NCI-H2107 (cell line): ENCODE data around the gene COX8A.

Experiments
- DNase-seq: peaks from one replicate; lab custom pipeline; 2025; lab: John Stamatoyannopoulos, UW

COX8A gene

GRCh38 chr11:64003807-64004589 is 29.6 kb downstream of the COX8A start:
- DNase-seq = no peak

DNA sequence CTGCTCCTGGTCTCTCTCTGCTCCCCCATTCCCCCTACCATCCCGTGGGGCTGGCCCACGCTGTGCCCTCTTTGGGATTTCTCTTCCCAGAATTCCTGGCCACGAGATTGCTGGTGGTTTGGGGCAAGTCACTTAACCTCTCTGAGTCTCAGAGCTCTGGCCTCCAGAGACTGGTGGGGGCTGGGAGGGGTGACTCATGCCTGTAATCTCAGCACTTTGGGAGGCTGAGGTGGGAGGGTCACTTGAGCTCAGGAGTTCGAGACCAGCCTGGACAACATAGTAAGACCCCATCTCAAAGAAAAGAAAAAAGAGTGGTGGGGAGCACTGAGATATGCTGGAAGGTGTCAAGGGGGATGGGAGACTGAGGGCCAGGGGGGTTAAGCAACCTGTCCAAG is 30.2 kb downstream of the COX8A start:
- no peak for DNase-seq

GRCh38 chr11:64005691-64006090 is 31.3 kb downstream of the COX8A start:
- no peak for DNase-seq

DNA sequence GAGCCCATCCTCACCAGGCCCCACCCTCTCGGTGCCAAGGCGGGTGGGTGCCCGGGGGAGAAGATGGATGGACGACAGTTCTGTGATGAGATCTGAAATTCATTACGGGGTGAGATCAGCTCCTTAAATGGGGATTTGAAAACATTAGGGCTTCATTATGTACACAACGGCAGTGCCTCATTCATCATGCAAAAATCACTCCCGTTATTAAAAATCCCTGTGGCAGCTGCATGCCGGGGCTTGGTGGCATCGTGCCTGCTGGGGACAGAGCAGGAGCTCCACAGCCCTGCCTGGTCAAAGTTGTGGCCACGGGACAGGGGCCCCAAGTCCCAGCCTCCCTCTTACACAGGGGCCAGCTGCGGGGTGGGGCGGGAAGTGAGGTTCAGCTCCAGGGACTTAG is 32.0 kb downstream of the COX8A start:
- DNase-seq = no peak

DNA sequence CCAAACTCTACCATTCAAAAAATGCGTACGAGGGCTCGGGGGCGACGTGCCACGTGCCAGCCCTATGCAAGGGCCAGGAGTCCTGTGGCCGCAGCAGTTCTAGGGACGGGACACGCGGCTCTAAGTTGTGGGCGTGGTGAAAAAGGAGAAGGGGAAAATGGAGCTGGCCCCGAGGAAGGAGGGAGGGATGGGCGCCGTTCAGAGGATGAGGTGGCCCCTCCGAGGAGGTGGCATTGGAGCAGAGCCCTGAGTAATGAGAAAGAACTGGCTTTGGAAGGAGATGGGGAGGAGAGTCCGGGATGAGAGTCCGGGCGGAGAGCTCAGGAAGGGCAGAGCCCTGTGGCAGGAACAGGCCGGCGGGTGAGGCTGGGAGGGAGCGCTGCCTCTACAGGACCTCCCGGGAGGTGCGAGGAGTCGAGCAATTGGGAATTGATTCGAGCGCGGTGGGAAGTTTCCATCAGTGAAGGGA is 32.8 kb downstream of the COX8A start:
- DNase-seq = no peak

DNA sequence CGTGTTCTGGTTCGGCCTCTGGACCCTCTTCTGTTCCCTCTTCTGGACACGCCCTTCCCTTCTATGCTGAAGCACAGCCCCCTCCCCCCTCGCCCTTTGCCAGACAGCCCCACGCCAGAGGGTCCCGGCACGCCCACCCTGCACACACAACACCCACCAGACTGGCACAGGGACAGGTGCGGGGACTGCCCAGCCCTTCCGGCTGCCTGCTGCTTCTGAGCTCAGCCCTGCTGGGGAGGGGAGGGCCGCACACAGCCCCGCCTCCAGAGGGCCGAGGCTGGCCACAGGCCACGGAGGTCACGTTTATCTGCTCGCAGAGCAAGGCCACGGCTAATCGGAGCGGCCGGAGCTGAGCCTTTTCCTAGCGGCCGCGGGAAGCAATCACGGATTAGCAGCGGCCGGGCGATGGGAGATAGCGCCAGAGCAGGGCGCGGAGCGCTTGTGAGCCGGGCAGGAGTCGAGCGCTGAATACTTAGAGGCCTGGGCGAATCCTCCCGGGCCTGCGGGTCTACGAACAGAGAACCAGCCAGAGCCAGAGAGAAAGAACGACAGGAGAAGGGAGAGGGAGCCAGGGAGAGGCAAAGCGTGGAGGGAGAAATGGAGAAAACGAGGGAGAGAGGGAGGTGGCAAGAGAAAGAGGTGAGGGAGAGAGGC is 33.3 kb downstream of the COX8A start:
- no peak for DNase-seq

- DNase-seq = no peak
Observed at GRCh38 chr11:64008283-64008913, 34.0 kb downstream of the COX8A start.

DNA sequence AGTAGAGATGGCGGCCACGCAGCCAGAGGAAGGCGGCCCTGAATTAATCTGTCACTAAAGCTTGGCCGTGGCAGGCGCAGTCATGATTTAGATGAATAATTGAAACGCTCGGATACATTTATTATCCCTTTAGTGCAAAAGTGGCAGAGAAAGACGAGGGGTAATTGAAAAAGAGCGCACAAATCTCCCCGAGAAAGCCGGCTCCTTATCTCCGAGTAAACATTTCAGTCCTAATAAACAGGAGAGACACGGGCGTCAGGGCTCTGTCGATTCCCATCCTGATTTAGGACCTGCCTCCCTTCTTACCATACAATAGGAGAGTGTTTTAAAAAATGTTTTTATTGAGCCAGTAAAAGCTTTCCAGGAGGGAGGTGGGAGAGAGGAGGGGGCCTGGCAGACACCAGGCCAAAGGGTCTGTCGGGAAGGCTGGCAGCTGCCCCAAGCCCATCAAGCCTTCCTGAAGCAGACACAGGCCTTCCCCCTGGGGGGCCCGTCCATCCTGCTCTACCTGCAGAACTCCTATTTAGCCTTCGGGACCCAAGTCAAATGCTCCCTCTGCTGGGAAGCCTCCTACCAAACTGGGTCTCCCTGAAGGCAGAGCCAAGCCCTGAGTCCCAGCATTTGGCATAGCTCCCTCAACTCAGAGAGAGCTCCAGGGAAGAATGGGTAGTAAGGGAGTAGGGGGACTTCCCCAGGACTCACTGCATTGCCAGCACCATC is 34.7 kb downstream of the COX8A start:
- no peak for DNase-seq

GRCh38 chr11:64009710-64010109 is 35.3 kb downstream of the COX8A start:
- DNase-seq = no peak

DNA sequence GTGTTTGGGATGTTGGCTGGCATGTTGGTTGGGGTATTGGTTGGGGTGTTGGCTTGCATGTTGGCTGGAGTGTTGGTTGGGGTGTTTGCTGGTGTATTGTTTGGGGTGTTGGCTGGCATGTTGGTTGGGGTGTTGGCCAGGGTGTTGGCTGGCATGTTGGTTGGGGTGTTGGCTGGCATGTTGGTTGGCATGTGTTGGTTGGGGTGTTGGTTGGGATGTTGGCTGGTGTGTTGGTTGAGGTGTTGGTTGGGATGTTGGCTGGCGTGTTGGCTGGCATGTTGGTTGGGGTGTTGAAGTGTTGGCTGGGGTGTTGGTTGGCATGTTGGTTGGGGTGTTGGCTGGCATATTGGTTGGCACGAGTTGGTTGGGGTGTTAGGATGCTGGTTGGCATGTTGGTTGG is 36.4 kb downstream of the COX8A start:
- DNase-seq = no peak

DNA sequence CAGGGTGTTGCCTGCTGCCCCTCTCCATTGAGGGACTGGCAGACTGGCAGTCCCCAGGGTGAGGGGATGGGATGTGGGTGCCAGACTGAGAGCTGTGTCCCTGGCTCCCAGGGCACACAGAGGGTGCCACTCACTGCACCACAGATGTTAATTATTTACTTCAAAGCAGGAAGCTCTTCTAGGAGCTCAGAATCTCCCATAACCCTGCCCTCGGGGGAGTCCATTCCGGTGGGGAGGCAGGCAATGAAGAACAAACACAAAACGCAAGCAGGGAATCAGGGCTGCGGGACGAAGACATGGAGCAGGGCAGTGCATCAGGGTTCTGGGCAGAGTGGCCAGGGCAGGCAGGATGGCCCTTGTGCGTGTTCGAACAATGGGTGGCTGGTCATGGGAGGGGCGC is 37.0 kb downstream of the COX8A start:
- DNase-seq = no peak

GRCh38 chr11:64013141-64013896 is 38.9 kb downstream of the COX8A start:
- DNase-seq = no peak

DNA sequence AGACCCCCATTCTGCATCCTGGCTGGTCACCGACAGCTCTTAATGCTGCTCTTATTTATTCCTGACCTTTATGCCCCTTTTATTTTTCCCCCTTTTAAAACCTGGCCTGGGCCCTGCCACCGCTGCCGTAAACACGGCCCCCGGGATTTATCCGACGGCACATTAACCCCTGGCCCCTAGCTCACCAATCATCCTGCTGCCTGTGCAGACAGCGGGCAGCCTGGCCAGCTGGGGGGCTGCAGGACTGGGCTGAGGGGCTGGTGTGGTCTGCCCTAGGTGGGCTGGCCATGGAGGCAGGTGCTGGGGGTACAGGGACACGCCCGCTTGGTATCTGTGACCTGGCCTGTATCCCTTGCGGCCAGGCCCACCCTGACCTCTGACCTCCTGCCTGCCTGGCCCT is 39.9 kb downstream of the COX8A start:
- no peak for DNase-seq

DNA sequence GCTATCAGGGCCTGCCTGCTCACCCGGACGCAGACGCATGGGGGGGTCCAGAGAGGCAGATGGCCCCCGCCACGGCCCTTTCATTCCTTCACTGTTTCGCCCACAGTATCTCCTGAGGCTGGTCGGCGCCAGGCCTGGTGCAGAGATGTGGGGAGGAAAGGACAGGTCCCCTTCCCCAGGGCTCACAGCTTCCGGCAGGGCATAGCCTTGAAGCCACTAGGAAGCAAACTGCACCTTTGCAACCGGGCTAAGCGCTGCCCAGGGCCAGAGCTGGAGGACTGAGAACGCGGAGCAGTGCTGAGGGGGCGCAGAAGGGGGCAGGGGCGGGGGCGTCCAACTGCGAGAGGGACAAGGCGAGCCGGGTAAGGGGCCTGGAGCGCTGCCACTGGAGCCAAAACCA is 41.1 kb downstream of the COX8A start:
- no peak for DNase-seq

- no peak for DNase-seq
Observed at GRCh38 chr11:64015935-64016845, 41.8 kb downstream of the COX8A start.

- DNase-seq = no peak
Observed at GRCh38 chr11:64017945-64018224, 43.5 kb downstream of the COX8A start.

DNA sequence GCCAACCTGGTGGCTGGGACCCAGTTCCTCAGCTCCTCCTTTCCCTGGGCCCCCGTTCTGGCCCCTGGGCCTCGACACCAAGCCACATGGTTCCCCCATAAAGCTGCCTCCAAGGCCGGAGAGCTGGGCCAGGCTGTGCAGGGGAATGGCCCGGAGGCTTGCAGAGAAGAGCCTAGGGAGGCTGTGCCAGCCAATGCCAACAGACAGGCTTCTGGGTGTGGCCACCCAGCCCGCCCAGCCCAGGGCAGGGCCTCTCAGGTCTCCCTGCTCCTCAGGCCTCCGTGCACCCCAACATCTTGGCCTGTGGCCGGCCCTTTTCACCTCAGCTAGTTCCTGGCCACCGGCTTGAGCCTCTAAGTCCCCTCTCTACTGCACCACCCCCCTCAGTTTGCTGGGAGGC is 43.9 kb downstream of the COX8A start:
- DNase-seq = no peak

DNA sequence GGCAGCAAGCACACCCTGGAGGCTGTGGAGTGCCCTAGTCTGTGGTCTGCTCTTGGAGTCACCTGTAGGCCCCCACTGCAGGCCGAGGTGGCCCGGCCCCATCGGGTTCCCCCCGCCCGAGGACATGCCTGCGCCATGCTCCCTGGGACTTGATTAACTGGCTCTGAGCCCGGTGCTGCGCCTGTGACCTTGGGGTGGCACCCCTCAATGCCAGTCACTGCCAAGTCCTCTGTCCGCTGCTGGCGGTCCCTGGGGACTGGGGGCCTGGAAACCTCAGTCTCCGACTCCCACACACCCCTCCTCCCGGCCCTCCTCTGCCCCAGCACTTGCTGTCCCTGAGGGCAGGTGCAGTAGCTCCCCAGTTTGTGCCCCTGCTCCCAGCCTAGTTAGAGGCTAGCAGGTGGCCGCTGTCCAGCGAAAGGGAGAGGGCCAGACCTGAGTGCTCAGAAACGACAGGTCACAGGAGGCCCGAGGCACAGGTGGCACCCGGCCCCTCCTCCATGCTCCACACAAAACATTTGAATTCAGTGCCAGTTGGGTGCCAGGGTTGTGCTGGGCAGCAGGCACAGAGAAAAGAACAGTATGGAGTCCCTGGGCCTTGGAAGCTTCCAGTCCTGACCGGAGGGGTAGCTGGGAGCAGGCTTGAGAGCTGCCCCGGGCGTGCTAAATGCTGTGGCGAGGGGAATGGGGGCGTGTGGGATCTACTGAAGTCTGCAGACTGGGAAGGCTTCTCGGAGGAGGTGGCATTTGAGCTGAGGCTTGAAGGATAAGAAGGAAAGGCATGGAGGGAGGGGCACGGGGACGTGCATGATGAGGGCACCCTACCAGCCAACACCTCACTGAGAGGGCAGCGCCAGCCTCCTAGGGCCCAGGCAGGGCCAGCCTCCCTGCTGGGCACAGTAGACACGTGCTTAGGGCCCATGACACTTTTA is 45.0 kb downstream of the COX8A start:
- DNase-seq = no peak

DNA sequence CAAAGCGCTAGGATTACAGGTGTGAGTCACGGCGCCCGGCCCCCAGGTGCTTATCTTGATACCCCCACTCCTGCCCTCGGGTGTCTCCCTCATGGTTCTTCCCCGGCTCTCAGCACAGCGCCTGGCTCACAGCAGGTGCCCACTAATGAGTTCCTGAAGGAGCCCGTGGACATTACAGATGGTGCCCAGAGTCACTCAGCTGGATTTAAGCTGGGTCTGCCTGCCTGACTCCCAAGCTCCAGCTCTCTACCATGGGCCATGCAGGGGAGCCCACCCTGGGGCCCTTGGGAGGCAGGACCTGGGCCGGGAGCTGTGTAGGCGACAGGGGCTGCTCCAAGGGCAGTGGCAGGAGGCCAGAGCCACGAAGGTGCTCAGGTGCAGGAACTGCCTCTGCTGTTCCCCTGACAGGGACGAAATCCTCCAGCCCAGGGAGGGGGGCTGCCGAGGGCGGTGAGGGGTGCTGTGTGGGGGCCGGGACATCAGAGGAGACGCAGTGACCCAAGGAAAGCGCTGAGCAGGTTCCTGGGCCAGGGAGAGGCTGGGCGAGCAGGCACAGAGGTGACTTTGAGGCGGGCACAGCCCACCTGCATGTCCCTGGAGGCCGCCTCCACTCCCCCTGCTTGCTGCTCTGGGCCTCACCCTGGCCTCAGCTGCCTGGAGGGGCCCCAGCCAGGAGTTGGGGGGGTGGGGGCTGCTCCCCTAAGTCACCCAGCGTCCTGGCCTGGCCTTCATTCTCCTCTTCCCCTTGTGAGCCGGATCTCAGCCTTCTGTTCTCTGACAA is 46.7 kb downstream of the COX8A start:
- no peak for DNase-seq
